GM11168 (cell line): ENCODE measurements around the gene PRR5L.

ENCODE experiments used
- in situ Hi-C: fragments of 300-500 bp; cut with MboI; formaldehyde crosslinking; loops from one replicate; pipeline ENCODE4 v1.12.0; 2022; ENCODE audit warnings: low sequenced_read_pairs; ENCODE audit not compliant: unreplicated experiment

The PRR5L gene

GRCh38 chr11:36452236-36452940 lies 156.3 kb downstream of the PRR5L start:
- in situ Hi-C loops: no loop called here

GRCh38 chr11:36452961-36453360 lies 156.9 kb downstream of the PRR5L start:
- in situ Hi-C loops: no loop called here

- in situ Hi-C loops: no loop called here
These were observed 157.6 kb downstream of the PRR5L start for GRCh38 chr11:36453678-36454077.

GRCh38 chr11:36454551-36454940 lies 158.5 kb downstream of the PRR5L start:
- in situ Hi-C loops: no loop called here

- in situ Hi-C loops: no loop called here
These were observed 159.0 kb downstream of the PRR5L start for GRCh38 chr11:36454941-36455631.

GRCh38 chr11:36455658-36456111 lies 159.6 kb downstream of the PRR5L start:
- in situ Hi-C loops: no loop called here

- in situ Hi-C loops: no loop called here
These were observed 160.1 kb downstream of the PRR5L start for GRCh38 chr11:36456156-36456555.

- in situ Hi-C loops: no loop called here
These were observed 162.2 kb downstream of the PRR5L start for GRCh38 chr11:36458129-36458915.

GRCh38 chr11:36459046-36459445 lies 163.0 kb downstream of the PRR5L start:
- in situ Hi-C loops: no loop called here

GRCh38 chr11:36460220-36460619 lies 164.1 kb downstream of the PRR5L start:
- in situ Hi-C loops: no loop called here

- in situ Hi-C loops: no loop called here
These were observed 166.2 kb downstream of the PRR5L start for GRCh38 chr11:36462321-36462720.

- in situ Hi-C loops: no loop called here
These were observed 167.7 kb downstream of the PRR5L start for GRCh38 chr11:36463781-36464180.

GRCh38 chr11:36464720-36465119 lies 168.6 kb downstream of the PRR5L start:
- in situ Hi-C loops: no loop called here

GRCh38 chr11:36465449-36466163 lies 169.5 kb downstream of the PRR5L start:
- in situ Hi-C loops: no loop called here

- in situ Hi-C loops: no loop called here
These were observed 170.9 kb downstream of the PRR5L start for GRCh38 chr11:36467012-36467411.

GRCh38 chr11:36467916-36468315 lies 171.8 kb downstream of the PRR5L start:
- in situ Hi-C loops: no loop called here

GRCh38 chr11:36469063-36469462 lies 173.0 kb downstream of the PRR5L start:
- in situ Hi-C loops: no loop called here

- in situ Hi-C loops: no loop called here
These were observed 174.1 kb downstream of the PRR5L start for GRCh38 chr11:36469881-36470802.

- in situ Hi-C loops: no loop called here
These were observed 175.5 kb downstream of the PRR5L start for GRCh38 chr11:36471577-36471976.
